ENCODE results near the gene HINT3.

GRCh38 chr6:125984311-125984710 is 27.7 kb downstream of the HINT3 start:
- TF ChIP-seq, protein P1, sequence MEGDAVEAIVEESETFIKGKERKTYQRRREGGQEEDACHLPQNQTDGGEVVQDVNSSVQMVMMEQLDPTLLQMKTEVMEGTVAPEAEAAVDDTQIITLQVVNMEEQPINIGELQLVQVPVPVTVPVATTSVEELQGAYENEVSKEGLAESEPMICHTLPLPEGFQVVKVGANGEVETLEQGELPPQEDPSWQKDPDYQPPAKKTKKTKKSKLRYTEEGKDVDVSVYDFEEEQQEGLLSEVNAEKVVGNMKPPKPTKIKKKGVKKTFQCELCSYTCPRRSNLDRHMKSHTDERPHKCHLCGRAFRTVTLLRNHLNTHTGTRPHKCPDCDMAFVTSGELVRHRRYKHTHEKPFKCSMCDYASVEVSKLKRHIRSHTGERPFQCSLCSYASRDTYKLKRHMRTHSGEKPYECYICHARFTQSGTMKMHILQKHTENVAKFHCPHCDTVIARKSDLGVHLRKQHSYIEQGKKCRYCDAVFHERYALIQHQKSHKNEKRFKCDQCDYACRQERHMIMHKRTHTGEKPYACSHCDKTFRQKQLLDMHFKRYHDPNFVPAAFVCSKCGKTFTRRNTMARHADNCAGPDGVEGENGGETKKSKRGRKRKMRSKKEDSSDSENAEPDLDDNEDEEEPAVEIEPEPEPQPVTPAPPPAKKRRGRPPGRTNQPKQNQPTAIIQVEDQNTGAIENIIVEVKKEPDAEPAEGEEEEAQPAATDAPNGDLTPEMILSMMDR (IDR thresholded peaks at IDR 0.05) = no peak
- TF ChIP-seq POLR2A (IDR thresholded peaks at IDR 0.05) = no peak
